Effector memory CD4-positive, alpha-beta T cell (primary cell): ENCODE data around the gene HS6ST3.

ENCODE experiments used
- DNase-seq, 3 donors: peaks; one replicate each; pipeline ENCODE4 v3.0.0-alpha.2; 2020
- H3K27ac ChIP-seq: 2 replicates; pipeline ENCODE4 v1.7.0; 2013; ENCODE audit warnings: mild to moderate bottlenecking, low read length, moderate library complexity; ENCODE audit not compliant: insufficient read depth, poor library complexity, severe bottlenecking
- H3K27me3 ChIP-seq: replicated peaks from 2 replicates; pipeline ENCODE4 v1.7.0; 2013; ENCODE audit warnings: mild to moderate bottlenecking, low read length; ENCODE audit not compliant: insufficient read depth, control insufficient read depth, poor library complexity, severe bottlenecking
- H3K36me3 ChIP-seq: 2 replicates; pipeline ENCODE4 v1.7.0; 2013; ENCODE audit warnings: mild to moderate bottlenecking, low read length, moderate library complexity; ENCODE audit not compliant: control insufficient read depth, insufficient read depth
- H3K4me1 ChIP-seq: 2 replicates; pipeline ENCODE4 v1.7.0; 2013; ENCODE audit warnings: low read length, mild to moderate bottlenecking; ENCODE audit not compliant: control insufficient read depth, insufficient read depth, poor library complexity, severe bottlenecking
- H3K4me3 ChIP-seq: 2 replicates; pipeline ENCODE4 v1.7.0; 2013; ENCODE audit warnings: low read length, low read depth, mild to moderate bottlenecking; ENCODE audit not compliant: insufficient read depth, poor library complexity, severe bottlenecking
- H3K9me3 ChIP-seq: 2 replicates; pipeline ENCODE4 v1.7.0; 2013; ENCODE audit warnings: mild to moderate bottlenecking, low read length, moderate library complexity; ENCODE audit not compliant: control insufficient read depth

The HS6ST3 gene

GRCh38 chr13:96221471-96221870, 131.6 kb downstream of the HS6ST3 start:
- no peaks in the 10 kb centered on the region for H3K4me1 ChIP-seq
- H3K9me3 ChIP-seq: no peaks in the 10 kb centered on the region
- no peaks in the 10 kb centered on the region for H3K36me3 ChIP-seq
- no peaks in the 10 kb centered on the region for H3K27me3 ChIP-seq
- H3K27ac ChIP-seq: no peak overlapping the region
- H3K4me3 ChIP-seq: no peak overlapping the region
- no peak for DNase-seq

GRCh38 chr13:96223231-96223630, 133.3 kb downstream of the HS6ST3 start:
- H3K27me3 ChIP-seq: no peaks in the 10 kb centered on the region
- DNase-seq: no peak
- no peak overlapping the region for H3K4me3 ChIP-seq
- H3K9me3 ChIP-seq: no peaks in the 10 kb centered on the region
- no peaks in the 10 kb centered on the region for H3K36me3 ChIP-seq
- no peak overlapping the region for H3K27ac ChIP-seq
- H3K4me1 ChIP-seq: no peaks in the 10 kb centered on the region

GRCh38 chr13:96229356-96229755, 139.4 kb downstream of the HS6ST3 start:
- no peaks in the 10 kb centered on the region for H3K4me1 ChIP-seq
- H3K27ac ChIP-seq: no peak overlapping the region
- H3K27me3 ChIP-seq: no peaks in the 10 kb centered on the region
- no peak overlapping the region for H3K4me3 ChIP-seq
- no peaks in the 10 kb centered on the region for H3K36me3 ChIP-seq
- H3K9me3 ChIP-seq: no peaks in the 10 kb centered on the region
- DNase-seq: no peak

GRCh38 chr13:96238241-96238640, 148.3 kb downstream of the HS6ST3 start:
- no peaks in the 10 kb centered on the region for H3K27me3 ChIP-seq
- no peak overlapping the region for H3K27ac ChIP-seq
- no peak overlapping the region for H3K4me3 ChIP-seq
- H3K9me3 ChIP-seq: no peaks in the 10 kb centered on the region
- H3K4me1 ChIP-seq: no peaks in the 10 kb centered on the region
- H3K36me3 ChIP-seq: no peaks in the 10 kb centered on the region
- DNase-seq: no peak

- Histone ChIP-seq H3K9me3 (no peaks in the 10 kb centered on the region), H3K4me3 (no peak overlapping the region), H3K27me3 (no peaks in the 10 kb centered on the region), H3K36me3 (no peaks in the 10 kb centered on the region), H3K4me1 (no peaks in the 10 kb centered on the region), H3K27ac (no peak overlapping the region)
- DNase-seq: no peak
Observed at GRCh38 chr13:96238861-96239260, 149.0 kb downstream of the HS6ST3 start.

- Histone ChIP-seq H3K27me3 (no peaks in the 10 kb centered on the region), H3K27ac (no peak overlapping the region), H3K4me3 (no peak overlapping the region), H3K4me1 (no peaks in the 10 kb centered on the region), H3K36me3 (no peaks in the 10 kb centered on the region), H3K9me3 (no peaks in the 10 kb centered on the region)
- no peak for DNase-seq
Observed at GRCh38 chr13:96243376-96243775, 153.5 kb downstream of the HS6ST3 start.

- Histone ChIP-seq H3K27me3 (no peaks in the 10 kb centered on the region), H3K27ac (no peak overlapping the region), H3K36me3 (no peaks in the 10 kb centered on the region), H3K4me3 (no peak overlapping the region), H3K9me3 (no peaks in the 10 kb centered on the region), H3K4me1 (no peaks in the 10 kb centered on the region)
- DNase-seq: no peak
Observed at GRCh38 chr13:96248103-96248502, 158.2 kb downstream of the HS6ST3 start.

- no peaks in the 10 kb centered on the region for H3K4me1 ChIP-seq
- no peak for DNase-seq
- no peaks in the 10 kb centered on the region for H3K9me3 ChIP-seq
- H3K27me3 ChIP-seq: no peaks in the 10 kb centered on the region
- no peaks in the 10 kb centered on the region for H3K36me3 ChIP-seq
- H3K4me3 ChIP-seq: no peak overlapping the region
- H3K27ac ChIP-seq: no peak overlapping the region
Observed at GRCh38 chr13:96248996-96249395, 159.1 kb downstream of the HS6ST3 start.

GRCh38 chr13:96252903-96253302, 163.0 kb downstream of the HS6ST3 start:
- Histone ChIP-seq H3K27me3 (no peaks in the 10 kb centered on the region), H3K36me3 (no peaks in the 10 kb centered on the region), H3K4me3 (no peak overlapping the region), H3K9me3 (no peaks in the 10 kb centered on the region), H3K27ac (no peak overlapping the region), H3K4me1 (no peaks in the 10 kb centered on the region)
- DNase-seq: no peak

- Histone ChIP-seq H3K4me3 (no peak overlapping the region), H3K36me3 (no peaks in the 10 kb centered on the region), H3K4me1 (no peaks in the 10 kb centered on the region), H3K27me3 (no peaks in the 10 kb centered on the region), H3K27ac (no peak overlapping the region), H3K9me3 (no peaks in the 10 kb centered on the region)
- DNase-seq: no peak
Observed at GRCh38 chr13:96273196-96273595, 183.3 kb downstream of the HS6ST3 start.

GRCh38 chr13:96274046-96274445, 184.1 kb downstream of the HS6ST3 start:
- Histone ChIP-seq H3K9me3 (no peaks in the 10 kb centered on the region), H3K27ac (no peak overlapping the region), H3K4me1 (no peaks in the 10 kb centered on the region), H3K4me3 (no peak overlapping the region), H3K27me3 (no peaks in the 10 kb centered on the region), H3K36me3 (no peaks in the 10 kb centered on the region)
- no peak for DNase-seq
